WTC11 (cell line): ENCODE measurements around the gene MTMR10. TPM values are rescaled to one million over a fixed set of nuclear protein-coding genes. Genes with fewer than 3 reads are reported as not detected.
A peak's percentile ranks its signal among the peaks of the same experiment; 100 is the strongest.

Source experiments
- ATAC-seq: fragments of 200-7000 bp; cut with Tn5 transposase; 2 replicates; pipeline ENCODE4 v1.10.0; 2021; ENCODE audit warnings: mild to moderate bottlenecking, moderate library complexity
- CTCF ChIA-PET: fragments of 300-600 bp; sonication (Branson Sonifier 250); formaldehyde crosslinking; loops from one replicate; lab custom pipeline; 2021; ENCODE audit warnings: antibody characterized with exemption; lab: Charles Lee
- POLR2A ChIA-PET: fragments of 350-600 bp; sonication (Branson Sonifier 250); formaldehyde crosslinking; loops from one replicate; lab custom pipeline; 2021; ENCODE audit warnings: antibody characterized with exemption; lab: Charles Lee
- DNase-seq: peaks from one replicate; pipeline ENCODE4 v3.0.0; 2021; ENCODE audit warnings: low spot score
- H3K27ac Mint-ChIP-seq: 2 replicates; pipeline ENCODE4 v1.8.0; 2021; ENCODE audit warnings: mixed read lengths
- H3K27me3 Mint-ChIP-seq: 2 replicates; pipeline ENCODE4 v1.8.0; 2021; ENCODE audit warnings: low read depth, mild to moderate bottlenecking, moderate library complexity, mixed read lengths
- H3K36me3 Mint-ChIP-seq: 2 replicates; pipeline ENCODE4 v1.8.0; 2021; ENCODE audit warnings: mixed read lengths
- H3K4me1 Mint-ChIP-seq: 2 replicates; pipeline ENCODE4 v1.8.0; 2022; ENCODE audit warnings: mixed read lengths
- H3K4me3 Mint-ChIP-seq: 2 replicates; pipeline ENCODE4 v1.8.0; 2021; ENCODE audit warnings: mild to moderate bottlenecking, moderate library complexity, mixed read lengths
- H3K9me3 Mint-ChIP-seq: 2 replicates; pipeline ENCODE4 v1.8.0; 2021; ENCODE audit warnings: mixed read lengths
- CREB1 ChIP-seq: sonication (generic); formaldehyde crosslinking; IDR thresholded peaks from 2 replicates; pipeline ENCODE4 v1.8.0; 2023; ENCODE audit warnings: mild to moderate bottlenecking, missing genetic modification reagents
- HMGA2 ChIP-seq: fragments of 250-450 bp; sonication (Bioruptor Pico); IDR thresholded peaks from 2 replicates; pipeline ENCODE4 v1.4.0; 2021; ENCODE audit warnings: mild to moderate bottlenecking, moderate library complexity
- JUN ChIP-seq: sonication (generic); formaldehyde crosslinking; IDR thresholded peaks from 2 replicates; pipeline ENCODE4 v1.8.0; 2023; ENCODE audit warnings: mild to moderate bottlenecking, missing genetic modification reagents
- NFE2L1 ChIP-seq: sonication (generic); formaldehyde crosslinking; IDR thresholded peaks from 2 replicates; pipeline ENCODE4 v1.8.1; 2023; ENCODE audit warnings: missing genetic modification reagents
- NR2C2 ChIP-seq: sonication (generic); formaldehyde crosslinking; IDR thresholded peaks from 2 replicates; pipeline ENCODE4 v1.8.0; 2022; ENCODE audit warnings: mild to moderate bottlenecking, missing genetic modification reagents
- ZNF121 ChIP-seq: sonication (generic); formaldehyde crosslinking; IDR thresholded peaks from 2 replicates; pipeline ENCODE4 v1.8.0; 2023; ENCODE audit warnings: missing genetic modification reagents
- ZNF219 ChIP-seq: sonication (generic); formaldehyde crosslinking; IDR thresholded peaks from 2 replicates; pipeline ENCODE4 v1.8.0; 2023; ENCODE audit warnings: missing genetic modification reagents, mild to moderate bottlenecking, borderline replicate concordance
- ZNF416 ChIP-seq: fragments of 250-450 bp; sonication (Bioruptor Pico); IDR thresholded peaks from 2 replicates; pipeline ENCODE4 v1.9.0; 2021; ENCODE audit warnings: mild to moderate bottlenecking, inconsistent platforms
- total RNA-seq: library from RNA; stranded (reverse); gene quantifications from 3 replicates; pipeline ENCODE4 v1.2.3, GENCODE V29; 2021
- TF ChIP-seq, protein P1 (sequence below): sonication (generic); formaldehyde crosslinking; IDR thresholded peaks from 2 replicates; pipeline ENCODE4 v1.8.1; 2023; ENCODE audit warnings: mild to moderate bottlenecking, missing genetic modification reagents
- TF ChIP-seq, protein P2 (sequence below): sonication (generic); formaldehyde crosslinking; IDR thresholded peaks from 2 replicates; pipeline ENCODE4 v1.8.1; 2022; ENCODE audit warnings: low read depth, mild to moderate bottlenecking, moderate library complexity, missing genetic modification reagents, borderline replicate concordance
- TF ChIP-seq, protein P3 (sequence below): sonication (generic); formaldehyde crosslinking; IDR thresholded peaks from 2 replicates; pipeline ENCODE4 v1.8.0; 2022; ENCODE audit warnings: mild to moderate bottlenecking, missing genetic modification reagents
- TF ChIP-seq, protein P4 (sequence below): fragments of 250-450 bp; sonication (Bioruptor Pico); IDR thresholded peaks from 2 replicates; pipeline ENCODE4 v1.9.0; 2021; ENCODE audit warnings: mild to moderate bottlenecking

MTMR10 gene
- total RNA-seq, 1 experiment from 2014 or later, result 15.9 TPM

DNA sequence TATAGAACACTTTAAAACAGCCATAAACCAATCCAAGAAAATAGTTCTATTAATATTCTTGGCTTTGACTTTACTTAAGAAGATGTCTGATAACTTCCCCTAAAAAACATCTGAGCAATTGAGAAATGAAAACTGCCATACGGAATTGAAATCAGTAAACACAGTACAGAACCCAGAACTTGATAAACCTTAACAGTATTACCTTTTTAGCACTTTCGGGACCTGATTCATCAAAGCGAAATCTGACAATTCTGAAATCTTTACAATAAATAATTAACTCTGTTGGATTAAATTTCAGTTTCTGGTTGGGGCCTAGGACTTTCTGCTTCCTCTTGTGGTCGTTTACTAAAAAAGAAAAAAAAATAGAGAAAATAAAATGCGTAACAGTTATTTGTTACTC is 17.3 kb downstream of the MTMR10 start (continued):
- TF ChIP-seq, protein P1, sequence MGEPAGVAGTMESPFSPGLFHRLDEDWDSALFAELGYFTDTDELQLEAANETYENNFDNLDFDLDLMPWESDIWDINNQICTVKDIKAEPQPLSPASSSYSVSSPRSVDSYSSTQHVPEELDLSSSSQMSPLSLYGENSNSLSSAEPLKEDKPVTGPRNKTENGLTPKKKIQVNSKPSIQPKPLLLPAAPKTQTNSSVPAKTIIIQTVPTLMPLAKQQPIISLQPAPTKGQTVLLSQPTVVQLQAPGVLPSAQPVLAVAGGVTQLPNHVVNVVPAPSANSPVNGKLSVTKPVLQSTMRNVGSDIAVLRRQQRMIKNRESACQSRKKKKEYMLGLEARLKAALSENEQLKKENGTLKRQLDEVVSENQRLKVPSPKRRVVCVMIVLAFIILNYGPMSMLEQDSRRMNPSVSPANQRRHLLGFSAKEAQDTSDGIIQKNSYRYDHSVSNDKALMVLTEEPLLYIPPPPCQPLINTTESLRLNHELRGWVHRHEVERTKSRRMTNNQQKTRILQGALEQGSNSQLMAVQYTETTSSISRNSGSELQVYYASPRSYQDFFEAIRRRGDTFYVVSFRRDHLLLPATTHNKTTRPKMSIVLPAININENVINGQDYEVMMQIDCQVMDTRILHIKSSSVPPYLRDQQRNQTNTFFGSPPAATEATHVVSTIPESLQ (CRISPR knock-in tag), result no peak
- no peak for TF ChIP-seq ZNF121 (CRISPR knock-in tag)
- no peak for TF ChIP-seq HMGA2
- no peak for TF ChIP-seq ZNF416 (CRISPR knock-in tag)
- TF ChIP-seq, protein P2, sequence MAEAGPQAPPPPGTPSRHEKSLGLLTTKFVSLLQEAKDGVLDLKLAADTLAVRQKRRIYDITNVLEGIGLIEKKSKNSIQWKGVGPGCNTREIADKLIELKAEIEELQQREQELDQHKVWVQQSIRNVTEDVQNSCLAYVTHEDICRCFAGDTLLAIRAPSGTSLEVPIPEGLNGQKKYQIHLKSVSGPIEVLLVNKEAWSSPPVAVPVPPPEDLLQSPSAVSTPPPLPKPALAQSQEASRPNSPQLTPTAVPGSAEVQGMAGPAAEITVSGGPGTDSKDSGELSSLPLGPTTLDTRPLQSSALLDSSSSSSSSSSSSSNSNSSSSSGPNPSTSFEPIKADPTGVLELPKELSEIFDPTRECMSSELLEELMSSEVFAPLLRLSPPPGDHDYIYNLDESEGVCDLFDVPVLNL (CRISPR knock-in tag), result no peak
- no peak for TF ChIP-seq NFE2L1 (CRISPR knock-in tag)
- no peak for TF ChIP-seq CREB1 (CRISPR knock-in tag)
- TF ChIP-seq ZNF219, result no peak
- TF ChIP-seq, protein P3, sequence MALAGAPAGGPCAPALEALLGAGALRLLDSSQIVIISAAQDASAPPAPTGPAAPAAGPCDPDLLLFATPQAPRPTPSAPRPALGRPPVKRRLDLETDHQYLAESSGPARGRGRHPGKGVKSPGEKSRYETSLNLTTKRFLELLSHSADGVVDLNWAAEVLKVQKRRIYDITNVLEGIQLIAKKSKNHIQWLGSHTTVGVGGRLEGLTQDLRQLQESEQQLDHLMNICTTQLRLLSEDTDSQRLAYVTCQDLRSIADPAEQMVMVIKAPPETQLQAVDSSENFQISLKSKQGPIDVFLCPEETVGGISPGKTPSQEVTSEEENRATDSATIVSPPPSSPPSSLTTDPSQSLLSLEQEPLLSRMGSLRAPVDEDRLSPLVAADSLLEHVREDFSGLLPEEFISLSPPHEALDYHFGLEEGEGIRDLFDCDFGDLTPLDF (CRISPR knock-in tag), result no peak
- no peak for TF ChIP-seq JUN (CRISPR knock-in tag)

DNA sequence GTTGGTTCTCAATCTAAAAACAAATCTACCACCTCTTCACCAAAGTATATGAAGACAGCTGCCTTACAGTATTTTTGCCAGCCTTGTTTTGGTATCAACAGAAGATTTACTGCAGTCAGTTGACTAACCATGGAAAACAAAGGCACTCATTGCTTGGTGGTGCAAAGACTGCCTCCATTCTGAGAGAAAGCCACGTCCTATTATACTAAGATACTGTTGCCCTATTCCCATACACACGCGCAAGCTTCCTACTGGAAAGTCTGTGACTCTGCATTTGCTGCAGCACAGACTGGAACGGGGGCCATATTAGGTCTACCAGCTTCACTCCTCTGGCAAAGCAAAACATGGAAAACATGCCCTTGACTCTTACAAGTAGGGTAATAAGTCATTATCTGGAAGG is 18.0 kb downstream of the MTMR10 start:
- ATAC-seq, result no peak
- Mint-ChIP-seq H3K9me3 (no peaks in the 10 kb centered on the region), H3K4me1 (peaks cover 5% of the 10 kb centered on the region), H3K4me3 (no peak overlapping the region), H3K36me3 (peaks cover 6% of the 10 kb centered on the region; the same call in 1 of the 2 replicates), H3K27ac (0 out of 2 replicates have a peak overlapping the region, but pooled peaks have one; percentile 69), H3K27me3 (no peaks in the 10 kb centered on the region)
- no peak for DNase-seq
- TF ChIP-seq, protein P3 (CRISPR knock-in tag), result no peak
- TF ChIP-seq HMGA2, result no peak
- ChIA-PET POLR2A (interaction anchor here (0.6 kb wide), 1 partner anchor 9 kb away, joined by 3 read pairs; no protein-coding TSS in a partner anchor), CTCF (interaction anchor here (1.6 kb wide), 1 partner anchor 156 kb away, joined by 7 read pairs; no protein-coding TSS in a partner anchor)

DNA sequence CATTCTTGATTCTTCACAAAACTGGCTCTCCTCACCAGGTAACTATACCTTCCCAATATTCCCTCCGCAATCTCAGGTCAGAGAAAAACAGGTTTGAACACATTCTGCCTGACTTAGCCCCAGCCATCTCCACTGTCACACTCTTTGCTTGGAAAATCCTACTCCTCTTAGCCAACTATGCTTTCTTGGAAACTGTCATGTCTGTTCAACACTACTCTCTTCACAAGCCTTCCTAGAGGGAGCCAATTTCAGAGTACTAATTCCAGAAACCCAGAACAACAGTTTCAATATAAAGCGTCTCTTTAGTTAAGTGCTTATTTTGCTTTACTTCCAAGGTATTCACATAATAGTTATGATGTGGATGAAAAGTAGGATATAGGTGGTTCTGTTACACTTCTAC is 21.7 kb downstream of the MTMR10 start:
- no peak for ATAC-seq
- Mint-ChIP-seq H3K4me3 (no peak overlapping the region), H3K9me3 (no peaks in the 10 kb centered on the region), H3K4me1 (peaks cover 11% of the 10 kb centered on the region), H3K27ac (peak overlapping the region; percentile 19), H3K36me3 (peaks cover 6% of the 10 kb centered on the region; the same call in 1 of the 2 replicates), H3K27me3 (no peaks in the 10 kb centered on the region)
- POLR2A ChIA-PET, result no interaction called here
- TF ChIP-seq, protein P4, sequence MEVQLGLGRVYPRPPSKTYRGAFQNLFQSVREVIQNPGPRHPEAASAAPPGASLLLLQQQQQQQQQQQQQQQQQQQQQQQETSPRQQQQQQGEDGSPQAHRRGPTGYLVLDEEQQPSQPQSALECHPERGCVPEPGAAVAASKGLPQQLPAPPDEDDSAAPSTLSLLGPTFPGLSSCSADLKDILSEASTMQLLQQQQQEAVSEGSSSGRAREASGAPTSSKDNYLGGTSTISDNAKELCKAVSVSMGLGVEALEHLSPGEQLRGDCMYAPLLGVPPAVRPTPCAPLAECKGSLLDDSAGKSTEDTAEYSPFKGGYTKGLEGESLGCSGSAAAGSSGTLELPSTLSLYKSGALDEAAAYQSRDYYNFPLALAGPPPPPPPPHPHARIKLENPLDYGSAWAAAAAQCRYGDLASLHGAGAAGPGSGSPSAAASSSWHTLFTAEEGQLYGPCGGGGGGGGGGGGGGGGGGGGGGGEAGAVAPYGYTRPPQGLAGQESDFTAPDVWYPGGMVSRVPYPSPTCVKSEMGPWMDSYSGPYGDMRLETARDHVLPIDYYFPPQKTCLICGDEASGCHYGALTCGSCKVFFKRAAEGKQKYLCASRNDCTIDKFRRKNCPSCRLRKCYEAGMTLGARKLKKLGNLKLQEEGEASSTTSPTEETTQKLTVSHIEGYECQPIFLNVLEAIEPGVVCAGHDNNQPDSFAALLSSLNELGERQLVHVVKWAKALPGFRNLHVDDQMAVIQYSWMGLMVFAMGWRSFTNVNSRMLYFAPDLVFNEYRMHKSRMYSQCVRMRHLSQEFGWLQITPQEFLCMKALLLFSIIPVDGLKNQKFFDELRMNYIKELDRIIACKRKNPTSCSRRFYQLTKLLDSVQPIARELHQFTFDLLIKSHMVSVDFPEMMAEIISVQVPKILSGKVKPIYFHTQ (CRISPR knock-in tag), result no peak
- TF ChIP-seq NR2C2 (CRISPR knock-in tag), result no peak
- no peak for DNase-seq
- CTCF ChIA-PET, result interaction anchor here (0.8 to 2.2 kb wide), 2 partner anchors 28 to 160 kb away, joined by 3 to 8 read pairs; no protein-coding TSS in a partner anchor
